Omental fat pad (tissue), 4 donors: ENCODE data around the gene KRTAP9-4. TPM values are rescaled to one million over a fixed set of nuclear protein-coding genes. Genes with fewer than 3 reads are reported as not detected.

ENCODE experiments used
- ATAC-seq: fragments of 150-250 bp; one replicate; pipeline ENCODE4 v1.9.1; 2016; ENCODE audit warnings: mild to moderate bottlenecking, moderate library complexity; ENCODE audit not compliant: low FRiP score
- DNase-seq: peaks from one replicate; pipeline ENCODE4 v3.0.0-alpha.2; 2019; ENCODE audit warnings: low spot score
- CTCF ChIP-seq, 3 donors: fragments of 450-650 bp; IDR thresholded peaks; one replicate each; pipeline ENCODE4 v1.5.1; 2016 to 2017; ENCODE audit warnings: antibody characterized with exemption in 3 of 3, mild to moderate bottlenecking in 3 of 3, moderate library complexity in 2 of 3
- total RNA-seq, 4 donors: library from RNA; depleted of rRNA; stranded (reverse); fragments of >200 nt; gene quantifications; one replicate each; pipeline ENCODE4 v1.1.0, GENCODE V29; 2016

KRTAP9-4 gene
- total RNA-seq, 4 donors from 2014 or later, result not detected

- no peak for ATAC-seq
- no peak for TF ChIP-seq CTCF (IDR thresholded peaks at IDR 0.05)
- DNase-seq, result no peak
Measured at GRCh38 chr17:41278176-41278955, 28.9 kb downstream of the KRTAP9-4 start.

- no peak for TF ChIP-seq CTCF (IDR thresholded peaks at IDR 0.05)
- no peak for DNase-seq
- no peak for ATAC-seq
Measured at GRCh38 chr17:41284043-41284442, 34.6 kb downstream of the KRTAP9-4 start.

GRCh38 chr17:41284546-41284945 is 35.1 kb downstream of the KRTAP9-4 start:
- ATAC-seq (no peak), DNase-seq (no peak)

GRCh38 chr17:41287050-41287449 is 37.6 kb downstream of the KRTAP9-4 start:
- DNase-seq (no peak), ATAC-seq (no peak)
- TF ChIP-seq CTCF (IDR thresholded peaks at IDR 0.05), result no peak

More at GRCh38 chr17:41284546-41284945, 35.1 kb downstream of the KRTAP9-4 start:
- TF ChIP-seq CTCF (IDR thresholded peaks at IDR 0.05), result no peak

GRCh38 chr17:41294016-41294415 is 44.5 kb downstream of the KRTAP9-4 start:
- ATAC-seq, result no peak
- TF ChIP-seq CTCF (IDR thresholded peaks at IDR 0.05), result no peak
- no peak for DNase-seq

GRCh38 chr17:41296846-41297245 is 47.4 kb downstream of the KRTAP9-4 start:
- DNase-seq (no peak), ATAC-seq (no peak)
- TF ChIP-seq CTCF (IDR thresholded peaks at IDR 0.05), result no peak
